EH (cell line): ENCODE results near the gene MPO.
A peak's percentile ranks its signal among the peaks of the same experiment; 100 is the strongest.

Experiments
- DNase-seq: peaks from one replicate; pipeline ENCODE4 v3.0.0-alpha.2; 2015; ENCODE audit warnings: low read depth

MPO gene

GRCh38 chr17:58279016-58279711, 1.6 kb downstream of the MPO start:
- DNase-seq: peak; percentile 3

GRCh38 chr17:58278661-58279015, 2.1 kb downstream of the MPO start:
- peak; percentile 7 for DNase-seq

- no peak for DNase-seq
Observed at GRCh38 chr17:58277802-58278595, 2.7 kb downstream of the MPO start.

- peak; percentile 4 for DNase-seq
Observed at GRCh38 chr17:58277107-58277801, 3.5 kb downstream of the MPO start.

- no peak for DNase-seq
Observed at GRCh38 chr17:58276423-58276822, 4.3 kb downstream of the MPO start.

GRCh38 chr17:58275417-58275816, 5.3 kb downstream of the MPO start:
- no peak for DNase-seq

- DNase-seq: no peak
Observed at GRCh38 chr17:58273453-58274104, 7.2 kb downstream of the MPO start.

GRCh38 chr17:58272367-58273280, 8.1 kb downstream of the MPO start:
- no peak for DNase-seq

- DNase-seq: no peak
Observed at GRCh38 chr17:58271216-58271931, 9.4 kb downstream of the MPO start.

- no peak for DNase-seq
Observed at GRCh38 chr17:58270476-58271215, 10.1 kb downstream of the MPO start.

GRCh38 chr17:58269557-58270291, 11.0 kb downstream of the MPO start:
- no peak for DNase-seq

GRCh38 chr17:58268774-58269556, 11.8 kb downstream of the MPO start:
- no peak for DNase-seq

GRCh38 chr17:58268326-58268725, 12.4 kb downstream of the MPO start:
- no peak for DNase-seq

- DNase-seq: no peak
Observed at GRCh38 chr17:58267347-58268324, 13.1 kb downstream of the MPO start.

GRCh38 chr17:58265902-58266875, 14.5 kb downstream of the MPO start:
- DNase-seq: no peak

- no peak for DNase-seq
Observed at GRCh38 chr17:58265271-58265670, 15.5 kb downstream of the MPO start.
